GM18502 (cell line): Measurements from ENCODE around the gene ALDH7A1.
"Not testable (repeated sequence)": the region's sequence is repeated elsewhere in the genome, so short reads cannot be mapped to it uniquely, and the experiment has no call there.

Source experiments
- ATAC-seq: cut with Tn5 transposase; IDR thresholded peaks from one replicate; pipeline ENCODE4 v1.9.1; 2021; ENCODE audit warnings: mild to moderate bottlenecking; ENCODE audit not compliant: unreplicated experiment, poor library complexity

ALDH7A1 gene

GRCh38 chr5:126538579-126538978, 56.4 kb downstream of the ALDH7A1 start:
- ATAC-seq: no peak

- ATAC-seq: no peak
These were observed 58.1 kb downstream of the ALDH7A1 start for GRCh38 chr5:126536874-126537273.

- no peak for ATAC-seq
These were observed 59.0 kb downstream of the ALDH7A1 start for GRCh38 chr5:126535856-126536545.

- no peak for ATAC-seq
These were observed 60.5 kb downstream of the ALDH7A1 start for GRCh38 chr5:126534553-126534952.

- no peak for ATAC-seq
These were observed 63.4 kb downstream of the ALDH7A1 start for GRCh38 chr5:126531543-126532120.

GRCh38 chr5:126527892-126528291, 67.1 kb downstream of the ALDH7A1 start:
- ATAC-seq: no peak

GRCh38 chr5:126527158-126527557, 67.9 kb downstream of the ALDH7A1 start:
- ATAC-seq: no peak

GRCh38 chr5:126526493-126526892, 68.5 kb downstream of the ALDH7A1 start:
- ATAC-seq: no peak

GRCh38 chr5:126525630-126526245, 69.3 kb downstream of the ALDH7A1 start:
- ATAC-seq: no peak

- ATAC-seq: no peak
These were observed 71.1 kb downstream of the ALDH7A1 start for GRCh38 chr5:126523818-126524510.

GRCh38 chr5:126521130-126521529, 73.9 kb downstream of the ALDH7A1 start:
- no peak for ATAC-seq

- no peak for ATAC-seq
These were observed 74.4 kb downstream of the ALDH7A1 start for GRCh38 chr5:126520593-126520953.

- ATAC-seq: no peak
These were observed 75.1 kb downstream of the ALDH7A1 start for GRCh38 chr5:126519637-126520592.

- not testable (repeated sequence) for ATAC-seq
These were observed 75.8 kb downstream of the ALDH7A1 start for GRCh38 chr5:126519223-126519622.

- no peak for ATAC-seq
These were observed 78.2 kb downstream of the ALDH7A1 start for GRCh38 chr5:126516852-126517251.

GRCh38 chr5:126516133-126516532, 78.9 kb downstream of the ALDH7A1 start:
- no peak for ATAC-seq

- ATAC-seq: no peak
These were observed 79.7 kb downstream of the ALDH7A1 start for GRCh38 chr5:126515337-126515736.

GRCh38 chr5:126514558-126515141, 80.4 kb downstream of the ALDH7A1 start:
- ATAC-seq: no peak

- ATAC-seq: no peak
These were observed 80.9 kb downstream of the ALDH7A1 start for GRCh38 chr5:126514131-126514557.

- no peak for ATAC-seq
These were observed 81.3 kb downstream of the ALDH7A1 start for GRCh38 chr5:126513703-126514102.
